K562 (cell line): Measurements from ENCODE around the gene ENTREP3. TPM values are rescaled to one million over a fixed set of nuclear protein-coding genes. Genes with fewer than 3 reads are reported as not detected.

Experiments
- BCL6 ChIP-seq: fragments of 250-450 bp; sonication (Bioruptor Pico); IDR thresholded peaks from 2 replicates; pipeline ENCODE4 v1.4.0; 2020
- E4F1 ChIP-seq: fragments of 250-450 bp; sonication (Bioruptor Pico); IDR thresholded peaks from 2 replicates; pipeline ENCODE4 v1.5.0; 2021; ENCODE audit warnings: mild to moderate bottlenecking, borderline replicate concordance
- EGR1 ChIP-seq: fragments of 450-650 bp; conservative IDR thresholded peaks from 2 replicates; pipeline ENCODE4 v1.6.1; 2017; ENCODE audit warnings: mild to moderate bottlenecking
- EZH2 ChIP-seq: IDR thresholded peaks from 2 replicates; pipeline ENCODE4 v1.6.1; 2012; ENCODE audit warnings: low read depth, mild to moderate bottlenecking, inconsistent platforms, low read length, borderline replicate concordance
- MAFF ChIP-seq: IDR thresholded peaks from 2 replicates; pipeline ENCODE4 v1.6.1; 2012; ENCODE audit warnings: low read length, improper control_type of control experiment
- MCM5 ChIP-seq: fragments of 450-650 bp; IDR thresholded peaks from 2 replicates; pipeline ENCODE4 v1.6.1; 2016; ENCODE audit warnings: low read depth
- MXD1 ChIP-seq: fragments of 250-450 bp; sonication (Bioruptor Pico); IDR thresholded peaks from 2 replicates; pipeline ENCODE4 v1.8.0; 2021; ENCODE audit warnings: borderline replicate concordance, mild to moderate bottlenecking, moderate library complexity; ENCODE audit not compliant: poor library complexity, severe bottlenecking
- PCBP1 ChIP-seq: fragments of 200-400 bp; formaldehyde crosslinking; IDR thresholded peaks from 2 replicates; pipeline ENCODE4 v1.6.1; 2018; ENCODE audit warnings: mild to moderate bottlenecking, low read depth, low read length; ENCODE audit not compliant: poor library complexity, severe bottlenecking
- POLR2G ChIP-seq: fragments of 200-400 bp; formaldehyde crosslinking; IDR thresholded peaks from 2 replicates; pipeline ENCODE4 v1.6.1; 2017; ENCODE audit warnings: low read depth, mild to moderate bottlenecking, antibody characterized with exemption, low read length, moderate library complexity
- POLR2H ChIP-seq: IDR thresholded peaks from 2 replicates; pipeline ENCODE4 v1.6.1; 2016; ENCODE audit warnings: missing genetic modification characterization, low read depth, mild to moderate bottlenecking, control low read depth, missing compliant biosample characterization, moderate library complexity
- RBM34 ChIP-seq: fragments of 200-400 bp; formaldehyde crosslinking; IDR thresholded peaks from 2 replicates; pipeline ENCODE4 v1.6.1; 2018; ENCODE audit warnings: low read length, borderline replicate concordance; ENCODE audit not compliant: insufficient read depth
- RHOXF2B ChIP-seq: fragments of 250-450 bp; sonication (Bioruptor Pico); conservative IDR thresholded peaks from 2 replicates; pipeline ENCODE4 v1.5.1; 2021
- TCF3 ChIP-seq: sonication (generic); formaldehyde crosslinking; IDR thresholded peaks from 2 replicates; pipeline ENCODE4 v1.4.0; 2020; ENCODE audit warnings: mild to moderate bottlenecking, missing genetic modification reagents
- THAP12 ChIP-seq: fragments of 250-450 bp; sonication (Bioruptor Pico); IDR thresholded peaks from 2 replicates; pipeline ENCODE4 v1.9.0; 2021; ENCODE audit warnings: mild to moderate bottlenecking, inconsistent platforms
- ZBTB11 ChIP-seq, 3 experiments: fragments of 200-800 bp in 1 of 3; fragments of 250-450 bp in 1 of 3; fragments of 450-650 bp in 1 of 3; sonication (Bioruptor Pico) in 1 of 3; sonication (Bioruptor generic) in 1 of 3; formaldehyde crosslinking in 1 of 3; IDR thresholded peaks; 2 replicates each; pipeline versions ENCODE4 v1.6.1 to v1.8.0; 2016 to 2022; ENCODE audit warnings: mild to moderate bottlenecking in 2 of 3, missing genetic modification characterization in 2 of 3, missing compliant biosample characterization in 1 of 3, moderate library complexity in 1 of 3
- ZNF253 ChIP-seq: fragments of 250-450 bp; sonication (Bioruptor Pico); conservative IDR thresholded peaks from 2 replicates; pipeline ENCODE4 v1.6.1; 2021; ENCODE audit warnings: mild to moderate bottlenecking
- ZNF398 ChIP-seq: fragments of 250-450 bp; sonication (Bioruptor Pico); IDR thresholded peaks from 2 replicates; pipeline ENCODE4 v1.8.0; 2021; ENCODE audit warnings: moderate library complexity, mild to moderate bottlenecking, inconsistent platforms
- polyA plus RNA-seq, 8 experiments: library from polyadenylated mRNA; depleted of rRNA in 4 of 8; stranded (reverse) in 5 of 8; unstranded in 3 of 8; fragments of >200 nt; fragmentation: Nextera tagmentation in 2 of 8; fragmentation: Illumina TruSeq in 1 of 8; extraction: Ambion mirVana in 2 of 8; extraction: Trizol in 1 of 8; gene quantifications; 2 replicates each; pipeline versions ENCODE4 v1.2.1 to v1.2.3, GENCODE V29; 2011 to 2014; ENCODE audit warnings: inconsistent platforms in 1 of 8, missing spikeins in 1 of 8
- total RNA-seq, 7 experiments: library from RNA; depleted of rRNA in 6 of 7; stranded (reverse); fragments of >200 nt in 6 of 7; fragmentation: Illumina TruSeq in 2 of 7; extraction: Trizol in 2 of 7; gene quantifications; 2 replicates each; pipeline versions ENCODE4 v1.2.1 to v1.2.3, GENCODE V29; 2011 to 2021; ENCODE audit warnings: low replicate concordance in 1 of 7

The ENTREP3 gene
- total and polyA plus RNA-seq, 9 of the 15 experiments (the other 6 are each of a cell fraction or from before 2014, with no cell fraction given): 1.9 to 41.8 (median 5.9) TPM

- TF ChIP-seq ZBTB11 (CRISPR knock-in tag; IDR thresholded peaks at IDR 0.05): no peak
- TF ChIP-seq BCL6 (CRISPR knock-in tag): no peak
- no peak for TF ChIP-seq MCM5
- no peak for TF ChIP-seq RBM34
- TF ChIP-seq RHOXF2B (CRISPR knock-in tag): no peak
- no peak for TF ChIP-seq ZNF398
- TF ChIP-seq PCBP1: no peak
- TF ChIP-seq EZH2: no peak
- no peak for TF ChIP-seq MAFF
- no peak for TF ChIP-seq ZNF253 (CRISPR knock-in tag)
- no peak for TF ChIP-seq THAP12 (CRISPR knock-in tag)
- TF ChIP-seq EGR1: no peak
- TF ChIP-seq POLR2G: no peak
- no peak for TF ChIP-seq POLR2H (tag)
- TF ChIP-seq E4F1: no peak
- no peak for TF ChIP-seq MXD1 (CRISPR knock-in tag)
- no peak for TF ChIP-seq TCF3 (CRISPR knock-in tag)
Measured at GRCh38 chr1:155241069-155241679, 14.1 kb downstream of the ENTREP3 start (continued).
